H9 (cell line): ENCODE results near the gene FKBP11. TPM values are rescaled to one million over a fixed set of nuclear protein-coding genes. Genes with fewer than 3 reads are reported as not detected.

Experiments
- DNase-seq: peaks from one replicate; pipeline ENCODE4 v3.0.0-alpha.2; 2017
- H2AFZ ChIP-seq: one replicate; pipeline ENCODE4 v1.6.1; 2013; ENCODE audit warnings: mild to moderate bottlenecking, low read length, control low read depth, moderate library complexity
- H2AK5ac ChIP-seq: 2 replicates; pipeline ENCODE4 v1.6.1; 2013; ENCODE audit warnings: low read length, control low read depth, mixed read lengths; ENCODE audit not compliant: insufficient read length
- H2BK120ac ChIP-seq: one replicate; pipeline ENCODE4 v1.6.1; 2013; ENCODE audit warnings: low read depth, mild to moderate bottlenecking, low read length, control low read depth, inconsistent platforms; ENCODE audit not compliant: poor library complexity, severe bottlenecking
- H2BK12ac ChIP-seq: 2 replicates; pipeline ENCODE4 v1.6.1; 2013; ENCODE audit warnings: low read length, control low read depth, mixed read lengths, low read depth; ENCODE audit not compliant: insufficient read length
- H2BK15ac ChIP-seq: 2 replicates; pipeline ENCODE4 v1.6.1; 2013; ENCODE audit warnings: low read depth, low read length, control low read depth
- H2BK20ac ChIP-seq: one replicate; pipeline ENCODE4 v1.6.1; 2013; ENCODE audit warnings: low read depth, mild to moderate bottlenecking, low read length, control low read depth, inconsistent platforms; ENCODE audit not compliant: poor library complexity, severe bottlenecking
- H2BK5ac ChIP-seq: 2 replicates; pipeline ENCODE4 v1.6.1; 2013; ENCODE audit warnings: low read length, control low read depth, mixed read lengths; ENCODE audit not compliant: insufficient read length
- H3K14ac ChIP-seq: 2 replicates; pipeline ENCODE4 v1.6.1; 2013; ENCODE audit warnings: low read length, control low read depth; ENCODE audit not compliant: insufficient read depth
- H3K18ac ChIP-seq: 2 replicates; pipeline ENCODE4 v1.6.1; 2013; ENCODE audit warnings: low read depth, mild to moderate bottlenecking, mixed read lengths, low read length, control low read depth; ENCODE audit not compliant: insufficient read length
- H3K23ac ChIP-seq: 2 replicates; pipeline ENCODE4 v1.6.1; 2013; ENCODE audit warnings: low read length, control low read depth, mixed read lengths, low read depth; ENCODE audit not compliant: insufficient read length
- H3K23me2 ChIP-seq: 2 replicates; pipeline ENCODE4 v1.6.1; 2013; ENCODE audit warnings: low read depth, mild to moderate bottlenecking, mixed read lengths, low read length, control low read depth; ENCODE audit not compliant: insufficient read length, poor library complexity, severe bottlenecking
- H3K27ac ChIP-seq: 2 replicates; pipeline ENCODE4 v1.5.1; 2013; ENCODE audit warnings: low read length, control low read depth, mixed read lengths, low read depth; ENCODE audit not compliant: insufficient read length
- H3K27me3 ChIP-seq: 2 replicates; pipeline ENCODE4 v1.6.1; 2013; ENCODE audit warnings: low read length, control low read depth, inconsistent platforms; ENCODE audit not compliant: insufficient read depth
- H3K4ac ChIP-seq: 2 replicates; pipeline ENCODE4 v1.6.1; 2013; ENCODE audit warnings: low read depth, mild to moderate bottlenecking, control low read depth, inconsistent platforms, low read length, moderate library complexity
- H3K4me1 ChIP-seq: 2 replicates; pipeline ENCODE4 v1.6.1; 2013; ENCODE audit warnings: low read length, control low read depth, inconsistent platforms; ENCODE audit not compliant: insufficient read depth
- H3K4me2 ChIP-seq: 2 replicates; pipeline ENCODE4 v1.6.1; 2013; ENCODE audit warnings: low read length, control low read depth, mixed read lengths; ENCODE audit not compliant: insufficient read length, insufficient read depth
- H3K56ac ChIP-seq: 2 replicates; pipeline ENCODE4 v1.6.1; 2013; ENCODE audit warnings: low read depth, mild to moderate bottlenecking, mixed read lengths, low read length, control low read depth; ENCODE audit not compliant: insufficient read length
- H3K79me1 ChIP-seq: 2 replicates; pipeline ENCODE4 v1.6.1; 2013; ENCODE audit warnings: low read depth, mild to moderate bottlenecking, moderate library complexity, low read length, control low read depth, inconsistent platforms; ENCODE audit not compliant: insufficient read depth, poor library complexity, severe bottlenecking
- H3K79me2 ChIP-seq: 2 replicates; pipeline ENCODE4 v1.6.1; 2013; ENCODE audit warnings: low read length, control low read depth, inconsistent platforms; ENCODE audit not compliant: insufficient read depth
- H3K9ac ChIP-seq: 2 replicates; pipeline ENCODE4 v1.6.1; 2013; ENCODE audit warnings: low read length, control low read depth, mixed read lengths; ENCODE audit not compliant: insufficient read length; ENCODE audit errors: extremely low read depth
- H3K9me3 ChIP-seq: one replicate; pipeline ENCODE4 v1.6.1; 2013; ENCODE audit warnings: low read depth, low read length, inconsistent platforms; ENCODE audit not compliant: control insufficient read depth
- H3T11ph ChIP-seq: one replicate; pipeline ENCODE4 v1.6.1; 2013; ENCODE audit warnings: mild to moderate bottlenecking, low read length, control low read depth, inconsistent platforms
- H4K20me1 ChIP-seq: one replicate; pipeline ENCODE4 v1.6.1; 2013; ENCODE audit not compliant: control insufficient read depth, insufficient read length, insufficient read depth
- H4K5ac ChIP-seq: 2 replicates; pipeline ENCODE4 v1.6.1; 2013; ENCODE audit warnings: low read depth, mild to moderate bottlenecking, mixed read lengths, low read length, control low read depth; ENCODE audit not compliant: insufficient read length
- H4K8ac ChIP-seq: replicated peaks from 2 replicates; pipeline ENCODE4 v1.6.1; 2013; ENCODE audit warnings: low read length, control low read depth, mixed read lengths, low read depth; ENCODE audit not compliant: insufficient read length
- H4K91ac ChIP-seq: 2 replicates; pipeline ENCODE4 v1.6.1; 2013; ENCODE audit warnings: low read depth, mild to moderate bottlenecking, moderate library complexity, mixed read lengths, low read length, control low read depth; ENCODE audit not compliant: insufficient read length
- H3K27ac Mint-ChIP-seq, 3 experiments: 2 replicates in 2 of 3; 3 replicates in 1 of 3; pipeline ENCODE4 v1.8.0; 2020 to 2021; ENCODE audit warnings: mixed read lengths in 3 of 3, mild to moderate bottlenecking in 1 of 3, moderate library complexity in 1 of 3
- H3K27me3 Mint-ChIP-seq: 2 replicates; pipeline ENCODE4 v1.8.0; 2021; ENCODE audit warnings: low read depth, mild to moderate bottlenecking, moderate library complexity, mixed read lengths
- H3K36me3 Mint-ChIP-seq, 3 experiments: 2 replicates in 2 of 3; 3 replicates in 1 of 3; pipeline ENCODE4 v1.8.0; 2020 to 2021; ENCODE audit warnings: low read depth in 3 of 3, mixed read lengths in 3 of 3; ENCODE audit not compliant: insufficient read depth in 1 of 3
- H3K4me1 Mint-ChIP-seq, 2 experiments: 2 replicates each; pipeline ENCODE4 v1.8.0; 2020; ENCODE audit warnings: mixed read lengths in 2 of 2
- H3K4me3 Mint-ChIP-seq, 2 experiments: 2 replicates in 1 of 2; 3 replicates in 1 of 2; pipeline ENCODE4 v1.8.0; 2020 to 2021; ENCODE audit warnings: mild to moderate bottlenecking in 2 of 2, mixed read lengths in 2 of 2, moderate library complexity in 1 of 2
- H3K9me3 Mint-ChIP-seq, 2 experiments: 2 replicates in 1 of 2; 3 replicates in 1 of 2; pipeline ENCODE4 v1.8.0; 2020; ENCODE audit warnings: mild to moderate bottlenecking in 2 of 2, mixed read lengths in 2 of 2, moderate library complexity in 1 of 2
- CTCF ChIP-seq: fragments of 200-600 bp; sonication (generic); conservative IDR thresholded peaks from 3 replicates; pipeline ENCODE4 v1.8.0; 2021; ENCODE audit warnings: antibody characterized with exemption, mild to moderate bottlenecking
- WGBS: extraction: QIAGEN DNeasy Blood & Tissue Kit; methylation state at CpG from one replicate; pipeline ENCODE4 v1.1.7; 2013; ENCODE audit warnings: missing lambda C conversion rate, low lambda C conversion rate, mixed read lengths; ENCODE audit not compliant: insufficient read length; ENCODE audit errors: extremely low coverage; 5-methylcytosine and 5-hydroxymethylcytosine counted together
- total RNA-seq: library from RNA; stranded (reverse); gene quantifications from 2 replicates; pipeline ENCODE4 v1.2.1, GENCODE V29; 2021

The FKBP11 gene
- total RNA-seq, 1 experiment from 2014 or later, result 40.8 TPM

- WGBS, result no CpG with 5 or more reads among the region's 6 CpGs
- Mint-ChIP-seq H3K9me3 (no peaks in the 10 kb centered on the region), H3K27me3 (no peaks in the 10 kb centered on the region), H3K4me3 (no peak overlapping the region; a peak in 1 of 5 replicates), H3K4me1 (peaks cover 11 to 13% of the 10 kb centered on the region in 2 experiments), H3K27ac (peak overlapping the region in 2 of 3 experiments; percentile 7 to 76; a peak in 4 of 7 replicates), H3K36me3 (peaks cover 0 to 39% (median 17%) of the 10 kb centered on the region in 3 experiments; a peak in 6 of 7 replicates)
- Histone ChIP-seq H2AFZ (no peak overlapping the region), H3K18ac (no peak overlapping the region), H2AK5ac (no peak overlapping the region), H4K20me1 (no peaks in the 10 kb centered on the region), H3K79me1 (peaks cover 13% of the 10 kb centered on the region), H3K27ac (no peak overlapping the region), H3K4me1 (no peaks in the 10 kb centered on the region), H3K4me2 (no peak overlapping the region), H2BK20ac (no peak overlapping the region), H4K8ac (no peak overlapping the region), H3K56ac (no peak overlapping the region), H3K79me2 (peaks cover 24% of the 10 kb centered on the region; the same call in 1 of the 2 replicates), H3T11ph (no peak overlapping the region), H2BK120ac (no peak overlapping the region), H3K23me2 (no peaks in the 10 kb centered on the region), H3K9me3 (no peaks in the 10 kb centered on the region), H2BK12ac (no peak overlapping the region), H3K14ac (no peak overlapping the region), H3K9ac (no peak overlapping the region), H3K4ac (no peak overlapping the region), H4K5ac (no peak overlapping the region), H3K27me3 (no peaks in the 10 kb centered on the region), H3K23ac (no peak overlapping the region), H4K91ac (no peak overlapping the region), H2BK5ac (no peak overlapping the region), H2BK15ac (no peak overlapping the region)
- DNase-seq, result no peak
- no peak for TF ChIP-seq CTCF
Measured at GRCh38 chr12:48946943-48947342, 21.7 kb upstream of the FKBP11 start.
